DMS153 treated with DMSO at 0.1 percent for 48 hours (cell line): ENCODE data around the gene MAP3K7CL.
A peak's percentile ranks its signal among the peaks of the same experiment; 100 is the strongest.

ENCODE experiments used
- DNase-seq: peaks from one replicate; lab custom pipeline; 2025; ENCODE audit not compliant: unreplicated experiment; lab: John Stamatoyannopoulos, UW

The MAP3K7CL gene

GRCh38 chr21:29194342-29194741 is 63.9 kb downstream of the MAP3K7CL start:
- DNase-seq = no peak

GRCh38 chr21:29194847-29195246 is 64.4 kb downstream of the MAP3K7CL start:
- no peak for DNase-seq

- DNase-seq = no peak
Observed at GRCh38 chr21:29195981-29196669, 65.7 kb downstream of the MAP3K7CL start.

- no peak for DNase-seq
Observed at GRCh38 chr21:29196670-29197191, 66.3 kb downstream of the MAP3K7CL start.

GRCh38 chr21:29201186-29201585 is 70.7 kb downstream of the MAP3K7CL start:
- DNase-seq = no peak

GRCh38 chr21:29205009-29205408 is 74.6 kb downstream of the MAP3K7CL start:
- no peak for DNase-seq

- DNase-seq = no peak
Observed at GRCh38 chr21:29205988-29206387, 75.5 kb downstream of the MAP3K7CL start.

GRCh38 chr21:29206445-29206844 is 76.0 kb downstream of the MAP3K7CL start:
- no peak for DNase-seq

- no peak for DNase-seq
Observed at GRCh38 chr21:29207201-29207600, 76.8 kb downstream of the MAP3K7CL start.

GRCh38 chr21:29208044-29208681 is 77.7 kb downstream of the MAP3K7CL start:
- DNase-seq = no peak

GRCh38 chr21:29208682-29209059 is 78.2 kb downstream of the MAP3K7CL start:
- no peak for DNase-seq

GRCh38 chr21:29209696-29210095 is 79.3 kb downstream of the MAP3K7CL start:
- no peak for DNase-seq

- DNase-seq = no peak
Observed at GRCh38 chr21:29211205-29211604, 80.8 kb downstream of the MAP3K7CL start.

GRCh38 chr21:29212446-29212845 is 82.0 kb downstream of the MAP3K7CL start:
- no peak for DNase-seq

- DNase-seq = no peak
Observed at GRCh38 chr21:29213513-29214385, 83.3 kb downstream of the MAP3K7CL start.

- DNase-seq = no peak
Observed at GRCh38 chr21:29215709-29216108, 85.3 kb downstream of the MAP3K7CL start.

- peak; percentile 72 for DNase-seq
Observed at GRCh38 chr21:29217818-29218291, 87.4 kb downstream of the MAP3K7CL start.

GRCh38 chr21:29218749-29219148 is 88.3 kb downstream of the MAP3K7CL start:
- DNase-seq = no peak

GRCh38 chr21:29219165-29219770 is 88.8 kb downstream of the MAP3K7CL start:
- no peak for DNase-seq

- no peak for DNase-seq
Observed at GRCh38 chr21:29221253-29221744, 90.9 kb downstream of the MAP3K7CL start.

GRCh38 chr21:29224006-29224405 is 93.6 kb downstream of the MAP3K7CL start:
- no peak for DNase-seq
